ENCODE data around the gene PPP6R2.
"Not testable (repeated sequence)": the region's sequence is repeated elsewhere in the genome, so short reads cannot be mapped to it uniquely, and the experiment has no call there.

PPP6R2 gene

GRCh38 chr22:50425179-50425916 lies 82.2 kb downstream of the PPP6R2 start:
- DNase-seq (ENCODE audit: low read depth in 2 of 2) = no peak

DNA sequence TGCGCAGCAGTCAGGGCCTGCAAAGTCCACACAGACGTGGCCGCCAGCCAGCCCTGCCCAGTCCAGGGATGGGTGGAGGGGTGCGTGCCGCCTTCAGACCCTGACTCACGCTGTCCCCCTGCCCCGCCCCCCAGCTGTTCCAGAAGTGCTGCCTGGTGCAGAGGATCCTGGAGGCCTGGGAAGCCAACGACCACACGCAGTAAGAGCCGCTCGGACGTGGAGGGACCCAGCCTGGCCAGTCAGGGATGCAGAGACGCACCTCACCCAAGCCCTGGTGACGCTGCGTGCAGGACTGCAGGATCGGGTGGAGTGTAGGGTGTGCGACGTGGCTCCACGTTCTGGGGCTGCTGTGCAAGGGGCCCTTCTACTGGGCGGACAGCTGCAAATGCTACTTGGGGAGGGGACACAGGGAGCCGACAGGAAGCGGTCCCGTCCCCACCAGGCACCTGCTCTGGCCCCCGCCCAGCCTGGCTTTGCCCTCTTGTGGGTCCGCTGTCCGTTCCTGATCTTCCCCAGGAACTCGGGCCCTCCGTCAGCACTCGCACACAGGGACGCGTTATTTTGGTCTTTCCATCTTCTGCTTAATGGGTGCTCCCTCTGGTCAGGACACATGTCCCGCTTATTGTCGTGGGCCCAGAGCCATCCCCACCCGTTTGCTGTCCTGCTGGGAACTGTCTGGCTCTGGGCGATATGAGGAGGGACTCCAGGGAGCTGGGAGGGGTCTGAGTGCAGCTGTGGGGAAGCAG lies 89.2 kb downstream of the PPP6R2 start:
- DNase-seq (ENCODE audit: low read depth in 2 of 2) = no peak

DNA sequence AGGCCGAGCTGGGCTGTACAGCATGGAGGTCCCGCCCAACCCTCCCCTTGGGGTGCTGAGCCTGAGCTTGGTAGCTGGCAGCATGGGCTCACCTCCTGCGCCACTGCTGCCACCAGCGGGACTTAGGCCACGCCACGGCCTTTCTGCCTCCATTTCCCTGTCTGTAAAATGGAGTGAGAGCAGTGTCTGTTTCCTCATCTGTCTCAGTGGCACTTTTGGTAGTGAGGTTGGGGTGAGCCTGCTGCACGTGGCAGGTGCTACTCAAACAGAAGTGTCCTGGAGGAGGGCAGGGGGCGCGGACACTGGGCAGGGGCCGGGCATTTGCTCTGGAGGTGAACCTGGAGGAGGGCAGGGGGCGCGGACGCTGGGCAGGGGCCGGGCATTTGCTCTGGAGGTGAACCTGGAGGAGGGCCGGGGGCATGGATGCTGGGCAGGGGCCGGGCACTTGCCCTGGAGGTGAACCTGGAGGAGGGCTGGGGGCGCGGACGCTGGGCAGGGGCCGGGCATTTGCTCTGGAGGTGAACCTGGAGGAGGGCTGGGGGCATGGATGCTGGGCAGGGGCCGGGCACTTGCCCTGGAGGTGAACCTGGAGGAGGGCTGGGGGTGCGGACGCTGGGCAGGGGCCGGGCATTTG lies 89.9 kb downstream of the PPP6R2 start:
- not testable (repeated sequence) for DNase-seq (ENCODE audit: low read depth in 2 of 2)

GRCh38 chr22:50434849-50435248 lies 91.7 kb downstream of the PPP6R2 start:
- DNase-seq (ENCODE audit: low read depth in 2 of 2) = no peak

DNA sequence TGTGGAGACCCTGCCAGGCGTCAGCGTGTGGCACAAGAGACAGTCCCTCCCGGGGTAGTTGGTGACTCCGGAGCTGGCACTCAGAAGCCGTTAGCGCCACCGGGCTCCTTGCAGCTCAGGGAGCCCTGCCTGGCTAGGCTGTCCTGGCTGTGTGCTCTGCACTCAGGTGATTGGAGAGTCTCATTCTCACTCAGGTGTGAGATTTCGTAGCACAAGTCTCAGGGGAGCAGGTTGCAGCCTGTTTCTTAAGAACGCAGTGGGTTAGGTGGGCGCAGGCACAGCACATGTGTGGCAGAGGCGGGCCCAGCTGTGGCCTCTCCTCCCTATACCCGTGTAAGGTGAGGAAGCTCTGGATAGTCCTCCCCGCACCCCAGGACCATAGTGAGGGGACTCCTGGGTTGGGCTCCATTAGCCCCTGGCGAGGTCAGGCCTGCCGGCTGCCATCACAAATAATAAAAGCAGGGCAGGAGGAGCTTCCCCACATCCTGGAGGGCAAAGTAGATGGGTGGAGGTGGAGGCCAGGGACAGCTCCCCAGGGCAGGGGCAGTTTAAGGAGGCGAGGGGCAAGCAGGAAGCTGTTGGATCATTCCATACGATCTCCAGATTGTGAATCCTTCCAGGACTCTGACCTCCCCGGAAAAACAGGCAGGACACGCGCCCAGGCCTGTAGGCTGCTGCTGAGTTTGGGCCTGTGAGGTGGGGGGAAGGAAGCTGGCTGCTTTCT lies 92.3 kb downstream of the PPP6R2 start:
- no peak for DNase-seq (ENCODE audit: low read depth in 2 of 2)

DNA sequence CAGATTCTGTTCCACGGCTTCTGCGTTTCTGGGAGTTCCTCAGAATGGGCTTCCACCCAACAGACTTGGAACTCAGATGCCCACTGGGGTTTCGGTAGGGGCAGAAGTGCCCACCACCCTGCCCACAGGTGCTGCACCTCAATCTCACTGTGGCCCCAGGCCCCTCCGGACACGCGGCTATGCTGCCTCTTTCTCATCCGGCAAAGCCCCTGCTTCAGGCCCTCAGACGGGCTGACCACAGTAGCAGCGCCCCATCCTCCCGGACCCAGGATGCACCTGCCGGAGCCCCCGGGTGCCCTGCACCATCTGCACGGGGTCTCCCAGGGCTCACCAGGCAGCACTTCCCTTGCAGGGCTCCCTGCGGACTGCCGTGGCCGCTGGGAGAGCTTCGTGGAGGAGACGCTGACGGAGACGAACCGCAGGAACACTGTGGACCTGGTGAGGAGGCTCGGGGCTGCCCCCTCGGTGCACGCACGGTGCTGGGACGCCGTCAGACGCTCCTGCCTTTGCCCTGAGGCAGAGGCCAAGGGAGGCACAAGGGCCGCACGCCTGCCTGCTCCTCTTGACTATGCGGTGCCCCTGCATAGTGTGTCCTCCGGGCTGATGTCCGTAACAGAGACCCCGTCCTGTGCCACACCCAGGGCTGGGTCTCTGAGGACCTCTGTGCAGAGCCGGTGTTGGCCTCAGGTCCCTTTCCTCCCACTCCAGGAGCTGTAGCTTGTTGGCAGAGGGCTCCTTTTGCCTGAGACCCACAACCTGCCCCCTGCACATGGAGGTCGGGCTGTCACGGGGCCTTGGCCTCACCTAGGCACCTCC lies 93.1 kb downstream of the PPP6R2 start:
- no peak for DNase-seq (ENCODE audit: low read depth in 2 of 2)

DNA sequence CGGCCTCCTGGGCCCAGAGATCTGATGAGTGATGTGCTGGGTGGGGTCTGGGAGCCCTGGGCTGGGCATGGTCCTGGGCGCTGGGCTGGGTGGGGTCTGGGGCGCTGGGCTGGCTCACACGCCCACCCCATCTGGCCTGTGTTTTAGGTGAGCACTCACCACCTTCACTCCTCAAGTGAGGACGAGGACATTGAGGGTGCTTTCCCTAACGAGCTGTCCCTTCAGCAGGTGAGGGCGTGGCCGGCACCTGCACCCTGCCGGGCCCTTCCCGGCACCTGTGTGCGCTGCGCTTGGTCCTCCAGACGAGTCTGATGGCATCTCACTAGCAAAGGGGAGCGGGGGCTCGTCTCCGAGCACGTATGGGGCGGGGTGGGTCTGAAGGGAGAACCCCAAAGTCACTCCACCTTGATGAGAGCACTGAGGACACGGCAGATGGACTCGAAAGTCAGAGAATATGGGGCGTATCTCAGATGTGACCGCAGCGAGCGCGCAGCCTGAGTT lies 93.8 kb downstream of the PPP6R2 start:
- DNase-seq (ENCODE audit: low read depth in 2 of 2) = no peak

- no peak for DNase-seq (ENCODE audit: low read depth in 2 of 2)
Observed at GRCh38 chr22:50437511-50438304, 94.6 kb downstream of the PPP6R2 start.

GRCh38 chr22:50438305-50439275 lies 95.5 kb downstream of the PPP6R2 start:
- DNase-seq (ENCODE audit: low read depth in 2 of 2) = no peak

DNA sequence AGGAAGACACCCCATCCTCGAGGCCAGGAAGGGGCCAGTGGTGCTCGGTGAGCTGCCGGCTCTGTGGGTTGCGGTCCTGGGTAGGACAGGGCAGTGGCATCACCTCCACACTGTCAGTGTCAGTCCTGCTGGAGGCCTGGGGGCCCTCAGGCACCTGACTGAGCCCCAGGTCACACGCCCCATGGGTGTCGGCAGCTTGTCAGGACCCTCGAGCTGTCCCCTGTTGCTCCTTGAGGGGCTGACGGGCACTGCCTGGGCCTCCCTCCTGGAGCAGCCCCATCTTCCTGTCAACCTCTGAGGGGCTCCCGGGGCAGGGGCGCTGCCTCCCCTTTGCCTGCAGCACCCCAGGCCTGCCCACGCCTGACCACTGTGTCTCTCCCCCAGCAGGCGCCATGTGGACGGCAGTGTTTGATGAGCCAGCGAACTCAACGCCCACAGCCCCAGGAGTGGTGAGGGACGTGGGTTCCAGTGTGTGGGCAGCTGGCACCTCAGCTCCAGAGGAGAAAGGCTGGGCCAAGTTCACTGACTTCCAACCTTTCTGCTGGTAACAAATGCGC lies 96.3 kb downstream of the PPP6R2 start:
- no peak for DNase-seq (ENCODE audit: low read depth in 2 of 2)

GRCh38 chr22:50439871-50440331 lies 96.8 kb downstream of the PPP6R2 start:
- no peak for DNase-seq (ENCODE audit: low read depth in 2 of 2)

GRCh38 chr22:50440544-50441249 lies 97.6 kb downstream of the PPP6R2 start:
- no peak for DNase-seq (ENCODE audit: low read depth in 2 of 2)

GRCh38 chr22:50441428-50441993 lies 98.4 kb downstream of the PPP6R2 start:
- DNase-seq (ENCODE audit: low read depth in 2 of 2) = no peak

DNA sequence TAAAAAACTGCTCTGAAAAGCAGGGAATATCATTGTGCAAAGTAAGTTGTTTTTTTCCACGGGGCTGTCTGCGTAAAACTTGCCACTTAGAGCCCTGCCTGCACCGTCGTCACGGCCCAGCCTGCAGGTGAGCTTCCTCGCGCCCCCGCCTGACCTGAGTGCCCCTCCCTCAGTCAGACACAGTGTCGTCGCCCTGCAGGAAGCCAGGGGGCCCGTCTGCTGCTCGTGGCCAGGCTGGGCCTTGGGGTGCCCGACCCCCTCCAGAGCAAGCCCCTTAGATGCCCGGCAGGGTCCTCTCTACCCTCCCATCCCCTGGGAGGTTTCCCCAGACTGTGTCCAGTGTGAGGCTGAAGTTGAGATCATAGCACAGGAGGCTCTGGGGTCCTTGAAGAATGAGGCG lies 100.1 kb downstream of the PPP6R2 start:
- DNase-seq (ENCODE audit: low read depth in 2 of 2) = no peak

GRCh38 chr22:50443801-50444625 lies 100.9 kb downstream of the PPP6R2 start:
- DNase-seq (ENCODE audit: low read depth in 2 of 2) = no peak

GRCh38 chr22:50444663-50445062 lies 101.5 kb downstream of the PPP6R2 start:
- DNase-seq (ENCODE audit: low read depth in 2 of 2) = no peak

Measured in stimulated activated CD4-positive, alpha-beta T cell treated with anti-CD3 and anti-CD28 coated beads, Interleukin-4, amount 100 ng/mL, for 48 hours (primary cell).